ENCODE data around the gene CXorf38. TPM values are rescaled to one million over a fixed set of nuclear protein-coding genes. Genes with fewer than 3 reads are reported as not detected.

CXorf38 gene
- total and polyA plus RNA-seq, 9 of the 15 experiments (the other 6 are each of a cell fraction or from before 2014, with no cell fraction given), result 1.2 to 12.8 (median 8.4) TPM

Other genes starting within 250 kb of the CXorf38 start
- 23.3 and 26.3 TPM in 2 replicates for gene ATP6AP2, start 66.6 kb downstream of the CXorf38 start, total RNA-seq (2014; rRNA removed)
- gene ATP6AP2, start 66.6 kb downstream of the CXorf38 start, total RNA-seq (2014; rRNA removed; fragmentation: Illumina TruSeq; extraction: Trizol), result 45.8 and 50.2 TPM in 2 replicates
- gene ATP6AP2, start 66.6 kb downstream of the CXorf38 start, total RNA-seq (2015; rRNA removed; fragmentation: Illumina TruSeq; extraction: Trizol), result 37.9 and 41.9 TPM in 2 replicates
- 38.7 and 50.1 TPM in 2 replicates for gene ATP6AP2, start 66.6 kb downstream of the CXorf38 start, total RNA-seq (2021)
- gene ATP6AP2, start 66.6 kb downstream of the CXorf38 start, polyA plus RNA-seq (2011; rRNA removed), result 131 and 134 TPM in 2 replicates
- 69.7 and 70.2 TPM in 2 replicates for gene ATP6AP2, start 66.6 kb downstream of the CXorf38 start, polyA plus RNA-seq (2014; fragmentation: Illumina TruSeq; extraction: Trizol)
- 10 to 100 TPM; 26.6 to 32.8 TPM for gene ATP6AP2, start 66.6 kb downstream of the CXorf38 start, polyA plus RNA-seq (2014; fragmentation: Nextera tagmentation; extraction: Ambion mirVana)
- gene ATP6AP2, start 66.6 kb downstream of the CXorf38 start, polyA plus RNA-seq (2014; rRNA removed), result 38.0 and 38.8 TPM in 2 replicates
- gene MPC1L, start 24.1 kb downstream of the CXorf38 start, total RNA-seq (2014; rRNA removed), result not detected in 2 replicates
- not detected in 2 replicates for gene MPC1L, start 24.1 kb downstream of the CXorf38 start, total RNA-seq (2014; rRNA removed; fragmentation: Illumina TruSeq; extraction: Trizol)
- not detected in 2 replicates for gene MPC1L, start 24.1 kb downstream of the CXorf38 start, total RNA-seq (2015; rRNA removed; fragmentation: Illumina TruSeq; extraction: Trizol)
- gene MPC1L, start 24.1 kb downstream of the CXorf38 start, total RNA-seq (2021), result not detected in 2 replicates
- gene MPC1L, start 24.1 kb downstream of the CXorf38 start, polyA plus RNA-seq (2011; rRNA removed), result not detected in 2 replicates
- gene MPC1L, start 24.1 kb downstream of the CXorf38 start, polyA plus RNA-seq (2014; fragmentation: Illumina TruSeq; extraction: Trizol), result not detected in 2 replicates
- gene MPC1L, start 24.1 kb downstream of the CXorf38 start, polyA plus RNA-seq (2014; fragmentation: Nextera tagmentation; extraction: Ambion mirVana), result not detected
- not detected in 2 replicates for gene MPC1L, start 24.1 kb downstream of the CXorf38 start, polyA plus RNA-seq (2014; rRNA removed)
- 11.5 and 19.1 TPM in 2 replicates for gene MED14, start 88.0 kb upstream of the CXorf38 start, total RNA-seq (2014; rRNA removed)
- gene MED14, start 88.0 kb upstream of the CXorf38 start, total RNA-seq (2014; rRNA removed; fragmentation: Illumina TruSeq; extraction: Trizol), result 15.1 and 18.4 TPM in 2 replicates
- 18.4 and 18.7 TPM in 2 replicates for gene MED14, start 88.0 kb upstream of the CXorf38 start, total RNA-seq (2015; rRNA removed; fragmentation: Illumina TruSeq; extraction: Trizol)
- 30.5 and 35.3 TPM in 2 replicates for gene MED14, start 88.0 kb upstream of the CXorf38 start, total RNA-seq (2021)
- 29.2 and 32.4 TPM in 2 replicates for gene MED14, start 88.0 kb upstream of the CXorf38 start, polyA plus RNA-seq (2011; rRNA removed)
- 24.9 and 34.0 TPM in 2 replicates for gene MED14, start 88.0 kb upstream of the CXorf38 start, polyA plus RNA-seq (2014; fragmentation: Illumina TruSeq; extraction: Trizol)
- gene MED14, start 88.0 kb upstream of the CXorf38 start, polyA plus RNA-seq (2014; fragmentation: Nextera tagmentation; extraction: Ambion mirVana), result 10 to 100 TPM in 1 of 2 experiments, 1 to 10 TPM in 1; 9.2 to 13.0 TPM
- 22.5 and 29.9 TPM in 2 replicates for gene MED14, start 88.0 kb upstream of the CXorf38 start, polyA plus RNA-seq (2014; rRNA removed)

Measured in K562 (cell line).